ENCODE measurements around the gene TSC22D2. TPM values are rescaled to one million over a fixed set of nuclear protein-coding genes. Genes with fewer than 3 reads are reported as not detected.

The TSC22D2 gene
- total and polyA plus RNA-seq, 2 experiments from 2014 or later = 11.5 to 27.5 TPM

DNA sequence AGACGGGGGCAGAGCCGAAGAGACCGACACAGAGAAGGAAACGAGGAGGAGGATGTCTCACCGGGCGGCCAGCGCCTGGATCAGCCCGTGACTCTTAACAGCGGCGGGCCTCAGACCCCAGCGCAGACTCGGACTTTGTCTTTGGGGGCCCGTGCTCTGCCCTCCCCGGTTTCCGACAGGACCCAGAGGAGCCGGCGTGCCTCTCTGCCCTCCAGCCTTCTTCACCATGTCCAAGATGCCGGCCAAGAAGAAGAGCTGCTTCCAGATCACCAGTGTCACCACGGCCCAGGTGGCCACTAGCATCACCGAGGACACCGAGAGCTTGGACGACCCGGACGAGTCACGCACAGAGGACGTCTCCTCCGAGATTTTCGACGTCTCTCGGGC lies 1.0 kb downstream of the TSC22D2 start:
- Histone ChIP-seq H3K9me3 (ENCODE audit: low read depth) (no peaks in the 10 kb centered on the region), H3K9ac (peak overlapping the region; percentile 95), H4K20me1 (ENCODE audit: insufficient read depth) (peaks cover 26% of the 10 kb centered on the region), H3K36me3 (ENCODE audit: low read depth) (peaks cover 25% of the 10 kb centered on the region), H3K27me3 (replicated peaks; ENCODE audit: insufficient read depth) (no peaks in the 10 kb centered on the region), H3F3A (ENCODE audit: insufficient read depth) (peaks cover 48% of the 10 kb centered on the region), H3K27ac (peak overlapping the region; percentile 99), H3K4me2 (ENCODE audit: unreplicated experiment) (peak overlapping the region; percentile 86), H3K4me1 (ENCODE audit: insufficient read depth) (peaks cover 22% of the 10 kb centered on the region), H3K79me2 (ENCODE audit: insufficient read depth) (peaks cover 82% of the 10 kb centered on the region), H3K9me2 (ENCODE audit: insufficient read depth) (no peaks in the 10 kb centered on the region), H2AFZ (peak overlapping the region; percentile 56), H3K4me3 (peak overlapping the region; percentile 81)
- no peak for TF ChIP-seq EZH2phosphoT487 (IDR thresholded peaks at IDR 0.05; ENCODE audit: insufficient read depth, low read depth)
- 1% methylated on average over 21 to 30 of the region's 30 CpGs for WGBS, 2 experiments (ENCODE audit: low coverage in 1 of 2, low lambda C conversion rate in 2 of 2, missing lambda C conversion rate in 2 of 2)
- in situ Hi-C loops (cut with MboI) = no loop called here
- no peak for DNase-seq

DNA sequence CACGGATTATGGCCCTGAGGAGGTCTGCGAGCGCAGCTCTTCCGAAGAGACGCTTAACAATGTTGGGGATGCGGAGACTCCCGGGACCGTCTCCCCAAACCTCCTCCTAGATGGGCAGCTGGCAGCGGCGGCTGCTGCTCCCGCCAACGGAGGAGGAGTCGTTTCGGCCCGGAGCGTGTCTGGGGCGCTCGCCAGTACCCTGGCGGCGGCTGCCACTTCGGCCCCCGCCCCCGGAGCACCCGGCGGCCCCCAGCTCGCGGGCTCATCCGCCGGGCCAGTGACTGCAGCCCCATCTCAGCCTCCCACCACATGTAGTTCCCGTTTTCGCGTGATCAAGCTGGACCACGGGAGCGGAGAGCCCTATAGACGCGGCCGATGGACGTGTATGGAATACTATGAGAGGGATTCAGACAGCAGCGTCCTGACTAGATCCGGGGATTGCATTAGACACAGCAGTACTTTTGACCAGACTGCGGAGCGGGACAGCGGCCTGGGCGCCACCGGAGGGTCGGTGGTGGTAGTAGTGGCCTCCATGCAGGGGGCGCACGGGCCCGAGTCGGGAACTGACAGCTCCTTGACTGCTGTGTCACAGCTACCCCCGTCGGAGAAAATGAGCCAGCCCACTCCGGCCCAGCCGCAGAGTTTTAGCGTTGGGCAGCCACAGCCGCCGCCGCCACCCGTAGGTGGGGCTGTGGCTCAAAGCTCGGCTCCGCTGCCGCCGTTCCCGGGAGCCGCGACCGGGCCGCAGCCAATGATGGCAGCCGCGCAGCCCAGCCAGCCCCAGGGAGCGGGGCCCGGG lies 1.6 kb downstream of the TSC22D2 start:
- peak overlapping the region; percentile 81 for H3K4me3 ChIP-seq
- H3K9me2 ChIP-seq (ENCODE audit: insufficient read depth) = no peaks in the 10 kb centered on the region
- 0 to 1% methylated on average over 64 to 67 of the region's 72 CpGs for WGBS, 2 experiments (ENCODE audit: low coverage in 1 of 2, low lambda C conversion rate in 2 of 2, missing lambda C conversion rate in 2 of 2)

DNA sequence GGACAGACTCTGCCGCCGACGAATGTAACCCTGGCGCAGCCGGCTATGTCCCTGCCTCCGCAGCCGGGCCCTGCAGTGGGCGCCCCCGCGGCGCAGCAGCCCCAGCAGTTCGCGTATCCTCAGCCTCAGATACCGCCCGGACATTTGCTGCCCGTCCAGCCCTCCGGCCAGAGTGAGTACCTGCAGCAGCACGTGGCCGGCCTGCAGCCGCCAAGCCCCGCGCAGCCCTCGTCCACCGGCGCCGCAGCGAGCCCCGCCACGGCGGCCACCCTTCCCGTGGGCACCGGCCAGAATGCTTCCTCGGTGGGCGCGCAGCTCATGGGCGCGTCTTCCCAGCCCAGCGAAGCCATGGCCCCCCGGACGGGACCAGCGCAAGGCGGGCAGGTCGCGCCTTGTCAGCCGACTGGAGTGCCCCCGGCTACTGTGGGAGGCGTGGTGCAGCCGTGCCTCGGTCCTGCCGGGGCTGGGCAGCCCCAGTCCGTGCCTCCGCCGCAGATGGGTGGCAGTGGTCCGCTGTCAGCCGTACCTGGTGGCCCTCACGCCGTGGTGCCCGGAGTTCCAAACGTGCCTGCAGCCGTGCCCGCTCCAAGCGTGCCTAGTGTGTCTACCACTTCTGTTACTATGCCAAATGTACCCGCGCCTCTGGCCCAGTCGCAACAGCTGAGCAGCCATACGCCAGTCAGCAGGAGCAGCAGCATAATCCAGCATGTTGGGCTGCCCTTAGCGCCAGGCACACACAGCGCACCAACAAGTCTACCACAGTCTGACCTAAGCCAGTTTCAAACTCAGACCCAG lies 2.4 kb downstream of the TSC22D2 start:
- Histone ChIP-seq H3K9ac (peak overlapping the region; percentile 95), H2AFZ (no peak overlapping the region), H3K27me3 (replicated peaks; ENCODE audit: insufficient read depth) (no peaks in the 10 kb centered on the region), H3K79me2 (ENCODE audit: insufficient read depth) (peaks cover 82% of the 10 kb centered on the region), H3K27ac (peak overlapping the region; percentile 99), H3K4me2 (ENCODE audit: unreplicated experiment) (peak overlapping the region; percentile 99), H3K4me3 (peak overlapping the region; percentile 81), H3K36me3 (ENCODE audit: low read depth) (peaks cover 25% of the 10 kb centered on the region), H3K4me1 (ENCODE audit: insufficient read depth) (peaks cover 32% of the 10 kb centered on the region), H3K9me2 (ENCODE audit: insufficient read depth) (no peaks in the 10 kb centered on the region), H3F3A (ENCODE audit: insufficient read depth) (peaks cover 62% of the 10 kb centered on the region), H3K9me3 (ENCODE audit: low read depth) (no peaks in the 10 kb centered on the region), H4K20me1 (ENCODE audit: insufficient read depth) (peaks cover 33% of the 10 kb centered on the region)
- DNase-seq = peak; percentile 61
- in situ Hi-C loops (cut with MboI) = loop anchor here (10.0 kb wide), 1 partner anchor 186 kb away; no protein-coding TSS in a partner anchor
- TF ChIP-seq EZH2 (IDR thresholded peaks at IDR 0.05; ENCODE audit: insufficient read depth, poor library complexity, severe bottlenecking) (no peak), EZH2phosphoT487 (IDR thresholded peaks at IDR 0.05; ENCODE audit: insufficient read depth, low read depth) (no peak)
- WGBS, 2 experiments (ENCODE audit: low coverage in 1 of 2, low lambda C conversion rate in 2 of 2, missing lambda C conversion rate in 2 of 2) = 0 to 1% methylated on average over 45 to 65 of the region's 68 CpGs

More for the DNA sequence above, 1.6 kb downstream of the TSC22D2 start:
- H3K4me2 ChIP-seq (ENCODE audit: unreplicated experiment) = peak overlapping the region; percentile 86
- peaks cover 25% of the 10 kb centered on the region for H3K36me3 ChIP-seq (ENCODE audit: low read depth)
- H3K79me2 ChIP-seq (ENCODE audit: insufficient read depth) = peaks cover 82% of the 10 kb centered on the region
- H4K20me1 ChIP-seq (ENCODE audit: insufficient read depth) = peaks cover 31% of the 10 kb centered on the region
- no peaks in the 10 kb centered on the region for H3K9me3 ChIP-seq (ENCODE audit: low read depth)
- H3K27me3 ChIP-seq (replicated peaks; ENCODE audit: insufficient read depth) = no peaks in the 10 kb centered on the region
- peak overlapping the region; percentile 99 for H3K27ac ChIP-seq
- H2AFZ ChIP-seq = peak overlapping the region; percentile 56; the same call in 1 of the 2 replicates
- H3K4me1 ChIP-seq (ENCODE audit: insufficient read depth) = peaks cover 24% of the 10 kb centered on the region
- peaks cover 54% of the 10 kb centered on the region for H3F3A ChIP-seq (ENCODE audit: insufficient read depth)
- peak; percentile 82 for DNase-seq
- in situ Hi-C loops (cut with MboI) = loop anchor here (10.0 kb wide), 1 partner anchor 185 kb away; no protein-coding TSS in a partner anchor
- TF ChIP-seq EZH2 (IDR thresholded peaks at IDR 0.05; ENCODE audit: insufficient read depth, poor library complexity, severe bottlenecking) = no peak
- peak overlapping the region; percentile 95 for H3K9ac ChIP-seq

DNA sequence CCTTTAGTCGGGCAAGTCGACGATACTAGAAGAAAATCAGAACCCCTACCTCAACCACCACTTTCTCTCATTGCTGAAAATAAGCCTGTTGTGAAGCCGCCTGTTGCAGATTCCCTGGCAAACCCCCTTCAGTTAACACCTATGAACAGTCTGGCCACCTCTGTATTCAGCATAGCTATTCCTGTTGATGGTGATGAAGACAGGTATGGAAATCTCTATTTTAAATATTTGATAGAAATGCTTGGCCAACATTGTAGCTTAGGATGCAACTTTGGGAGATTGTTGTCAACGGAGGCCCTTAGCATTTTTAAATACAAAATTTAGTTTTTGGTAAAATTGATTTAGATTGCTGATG lies 3.0 kb downstream of the TSC22D2 start:
- Histone ChIP-seq H3F3A (ENCODE audit: insufficient read depth) (peaks cover 66% of the 10 kb centered on the region), H3K36me3 (ENCODE audit: low read depth) (peaks cover 25% of the 10 kb centered on the region), H3K27ac (peak overlapping the region; percentile 99), H2AFZ (no peak overlapping the region), H3K4me3 (peak overlapping the region; percentile 81), H3K27me3 (replicated peaks; ENCODE audit: insufficient read depth) (no peaks in the 10 kb centered on the region), H3K9ac (peak overlapping the region; percentile 95), H3K4me2 (ENCODE audit: unreplicated experiment) (peak overlapping the region; percentile 99), H3K9me2 (ENCODE audit: insufficient read depth) (no peaks in the 10 kb centered on the region), H3K9me3 (ENCODE audit: low read depth) (no peaks in the 10 kb centered on the region), H3K79me2 (ENCODE audit: insufficient read depth) (peaks cover 82% of the 10 kb centered on the region), H3K4me1 (ENCODE audit: insufficient read depth) (peaks cover 37% of the 10 kb centered on the region), H4K20me1 (ENCODE audit: insufficient read depth) (peaks cover 33% of the 10 kb centered on the region)
- DNase-seq = no peak
- 1% methylated on average over 5 of the region's 5 CpGs for WGBS, 2 experiments (ENCODE audit: low coverage in 1 of 2, low lambda C conversion rate in 2 of 2, missing lambda C conversion rate in 2 of 2)
- in situ Hi-C loops (cut with MboI) = loop anchor here (10.0 kb wide), 1 partner anchor 186 kb away; no protein-coding TSS in a partner anchor
- no peak for TF ChIP-seq EZH2phosphoT487 (IDR thresholded peaks at IDR 0.05; ENCODE audit: insufficient read depth, low read depth)
- no peak for TF ChIP-seq EZH2 (IDR thresholded peaks at IDR 0.05; ENCODE audit: insufficient read depth, poor library complexity, severe bottlenecking)

All from GM23248 (cell line).